Naive thymus-derived CD8-positive, alpha-beta T cell (primary cell): ENCODE results near the gene TEAD1. TPM values are rescaled to one million over a fixed set of nuclear protein-coding genes. Genes with fewer than 3 reads are reported as not detected.

ENCODE experiments used
- ATAC-seq, 2 donors: fragments of 150-1000 bp; cut with Tn5 transposase in 1 of 2; sonication (Bioruptor Pico), chemical (Tn5 transposase) in 1 of 2; 1 replicate in 1 of 2; 2 replicates in 1 of 2; pipeline ENCODE4 v1.10.0; 2021; ENCODE audit warnings: mild to moderate bottlenecking in 2 of 2, moderate library complexity in 2 of 2
- POLR2A ChIA-PET: fragments of 350-600 bp; sonication (Branson Sonifier 250); formaldehyde crosslinking; loops from one replicate; lab custom pipeline; 2021; ENCODE audit warnings: antibody characterized with exemption; lab: Charles Lee
- DNase-seq, 10 donors: peaks; one replicate each; pipeline versions ENCODE4 v3.0.0 to v3.0.0-alpha.2; 2020 to 2022
- H3K27ac Mint-ChIP-seq, 10 donors: one replicate each; pipeline ENCODE4 v1.8.0; 2020 to 2022; ENCODE audit warnings: mild to moderate bottlenecking in 10 of 10, mixed read lengths in 10 of 10, moderate library complexity in 4 of 10, inconsistent platforms in 1 of 10
- H3K27me3 Mint-ChIP-seq, 5 donors: one replicate each; pipeline ENCODE4 v1.8.0; 2021 to 2022; ENCODE audit warnings: mixed read lengths in 5 of 5
- H3K36me3 Mint-ChIP-seq, 3 donors: one replicate each; pipeline ENCODE4 v1.8.0; 2020 to 2022; ENCODE audit warnings: mixed read lengths in 3 of 3, mild to moderate bottlenecking in 2 of 3, inconsistent platforms in 1 of 3
- H3K4me1 Mint-ChIP-seq, 4 donors: one replicate each; pipeline ENCODE4 v1.8.0; 2021 to 2022; ENCODE audit warnings: mixed read lengths in 4 of 4
- H3K4me3 Mint-ChIP-seq, 10 donors: one replicate each; pipeline ENCODE4 v1.8.0; 2020 to 2022; ENCODE audit warnings: mild to moderate bottlenecking in 10 of 10, mixed read lengths in 10 of 10, moderate library complexity in 6 of 10, inconsistent platforms in 1 of 10
- H3K9me3 Mint-ChIP-seq, 9 donors: one replicate each; pipeline ENCODE4 v1.8.0; 2020 to 2022; ENCODE audit warnings: mixed read lengths in 9 of 9, mild to moderate bottlenecking in 3 of 9, inconsistent platforms in 1 of 9, moderate library complexity in 1 of 9
- polyA plus RNA-seq, 3 donors: library from polyadenylated mRNA; unstranded; fragments of 300-500 nt; fragmentation: Illumina TruSeq; gene quantifications; one replicate each; pipeline ENCODE4 v1.2.3, GENCODE V29; 2021
- total RNA-seq, 8 experiments: library from RNA in 2 of 8; stranded (reverse) in 2 of 8; gene quantifications; one replicate each; pipeline ENCODE4 v1.2.3 and lab custom pipeline; 2021 to 2026

Gene TEAD1
- total RNA-seq (not detected), polyA plus RNA-seq (not detected), total RNA-seq (lab: John Stamatoyannopoulos, UW) (0 to 1.3 (median 0.04) reads per million in 6 experiments)

DNA sequence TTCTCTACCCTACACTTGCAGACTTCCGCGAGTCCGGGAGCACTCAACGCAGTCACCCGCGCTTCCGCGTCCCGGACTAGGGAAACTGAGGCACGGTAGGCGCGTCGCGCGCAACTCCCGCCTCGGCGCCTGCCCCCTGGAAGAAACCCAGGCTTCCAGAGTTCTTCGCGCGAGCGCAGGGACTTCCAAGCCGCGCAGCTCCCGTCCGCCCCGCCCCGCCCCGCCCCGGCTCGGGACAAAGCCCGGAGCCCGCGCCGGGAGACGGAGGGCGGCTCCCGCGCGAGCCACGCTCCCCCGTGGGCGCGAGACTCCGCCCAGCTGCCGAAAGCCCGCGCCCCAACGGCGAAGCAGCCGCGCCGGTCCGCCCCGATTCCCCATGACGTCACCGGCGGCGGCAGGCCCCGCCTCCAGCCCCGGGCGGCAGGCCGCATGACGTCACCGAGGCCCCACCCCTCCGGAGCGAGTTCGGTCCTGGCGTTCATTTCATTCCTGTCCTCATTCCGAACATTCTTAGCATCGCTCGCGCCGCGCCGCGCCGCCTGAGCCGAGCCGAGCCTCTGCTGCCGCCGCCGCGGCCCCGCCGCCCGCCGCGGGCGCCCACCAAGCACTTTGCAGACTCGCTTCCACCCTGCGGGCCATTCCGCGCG is at the start of gene TEAD1:
Gene TEAD1, plus strand, starts transcription at position 498 of the 647 bp plus-strand sequence.
- Mint-ChIP-seq H3K4me1 (peaks cover 2 to 13% (median 6%) of the 10 kb centered on the region in 4 donors), H3K9me3 (peaks cover 0 to 22% (median 10%) of the 10 kb centered on the region in 9 donors), H3K4me3 (peak within 1 kb of the TSS; percentile 70 to 86 (median 83)), H3K27ac (peak within 1 kb of the TSS in 5 of 10 donors; percentile 19 to 80 (median 65)), H3K36me3 (peaks cover 0 to 13% (median 4%) of the 10 kb centered on the region in 3 donors), H3K27me3 (peaks cover 49 to 85% (median 67%) of the 10 kb centered on the region in 5 donors)
- POLR2A ChIA-PET, result no interaction called here
- peak; percentile 83 to 84 for ATAC-seq
- peak; percentile 60 to 87 (median 78) for DNase-seq

DNA sequence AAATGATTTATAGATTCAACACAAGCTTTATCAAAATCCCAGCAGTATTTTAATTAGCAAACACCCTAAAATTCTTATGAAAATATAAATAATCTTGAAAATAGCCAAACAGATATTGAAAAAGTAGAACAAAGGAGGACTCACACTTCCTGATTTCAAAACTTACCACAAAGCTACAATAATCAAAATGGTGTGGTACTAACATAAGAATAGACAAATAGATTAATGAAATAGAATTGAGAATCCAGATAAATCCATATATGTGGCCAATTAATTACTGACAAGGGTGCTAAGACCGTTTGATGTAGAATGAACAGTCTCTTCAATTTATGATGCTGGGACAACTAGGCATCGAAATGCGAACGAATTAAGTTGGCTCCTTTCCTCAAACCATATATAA is 49.6 kb upstream of the TEAD1 start:
- H3K4me1 Mint-ChIP-seq, result no peaks in the 10 kb centered on the region
- H3K36me3 Mint-ChIP-seq, result peaks cover 0 to 26% (median 3%) of the 10 kb centered on the region in 3 donors
- H3K4me3 Mint-ChIP-seq, result no peak overlapping the region
- ATAC-seq (no peak), DNase-seq (no peak)
- peaks cover 14 to 58% (median 38%) of the 10 kb centered on the region in 9 donors for H3K9me3 Mint-ChIP-seq
- H3K27me3 Mint-ChIP-seq, result peaks cover 2 to 16% (median 14%) of the 10 kb centered on the region in 5 donors
- POLR2A ChIA-PET, result no interaction called here
- no peak overlapping the region for H3K27ac Mint-ChIP-seq

GRCh38 chr11:12625438-12626071 is 48.7 kb upstream of the TEAD1 start:
- peaks cover 0 to 17% (median 9%) of the 10 kb centered on the region in 5 donors for H3K27me3 Mint-ChIP-seq
- DNase-seq (no peak), ATAC-seq (no peak)
- POLR2A ChIA-PET, result no interaction called here
- H3K9me3 Mint-ChIP-seq, result peaks cover 14 to 56% (median 37%) of the 10 kb centered on the region in 9 donors
- H3K36me3 Mint-ChIP-seq, result peaks cover 0 to 26% (median 3%) of the 10 kb centered on the region in 3 donors
- H3K4me1 Mint-ChIP-seq, result no peaks in the 10 kb centered on the region
- no peak overlapping the region for H3K4me3 Mint-ChIP-seq
- no peak overlapping the region for H3K27ac Mint-ChIP-seq

GRCh38 chr11:12626616-12627015 is 47.6 kb upstream of the TEAD1 start:
- Mint-ChIP-seq H3K9me3 (peaks cover 10 to 50% (median 31%) of the 10 kb centered on the region in 9 donors), H3K27me3 (peaks cover 0 to 22% (median 6%) of the 10 kb centered on the region in 5 donors), H3K27ac (no peak overlapping the region), H3K36me3 (peaks cover 0 to 26% (median 3%) of the 10 kb centered on the region in 3 donors), H3K4me3 (no peak overlapping the region), H3K4me1 (no peaks in the 10 kb centered on the region)
- DNase-seq (no peak), ATAC-seq (no peak)
- POLR2A ChIA-PET, result no interaction called here

- Mint-ChIP-seq H3K4me3 (no peak overlapping the region), H3K9me3 (peaks cover 6 to 33% (median 20%) of the 10 kb centered on the region in 9 donors), H3K4me1 (no peaks in the 10 kb centered on the region), H3K27me3 (peaks cover 0 to 28% (median 6%) of the 10 kb centered on the region in 5 donors), H3K36me3 (peaks cover 0 to 24% (median 1%) of the 10 kb centered on the region in 3 donors), H3K27ac (no peak overlapping the region)
- POLR2A ChIA-PET, result no interaction called here
- DNase-seq (no peak), ATAC-seq (no peak)
These were observed 45.9 kb upstream of the TEAD1 start for GRCh38 chr11:12628314-12628713.

DNA sequence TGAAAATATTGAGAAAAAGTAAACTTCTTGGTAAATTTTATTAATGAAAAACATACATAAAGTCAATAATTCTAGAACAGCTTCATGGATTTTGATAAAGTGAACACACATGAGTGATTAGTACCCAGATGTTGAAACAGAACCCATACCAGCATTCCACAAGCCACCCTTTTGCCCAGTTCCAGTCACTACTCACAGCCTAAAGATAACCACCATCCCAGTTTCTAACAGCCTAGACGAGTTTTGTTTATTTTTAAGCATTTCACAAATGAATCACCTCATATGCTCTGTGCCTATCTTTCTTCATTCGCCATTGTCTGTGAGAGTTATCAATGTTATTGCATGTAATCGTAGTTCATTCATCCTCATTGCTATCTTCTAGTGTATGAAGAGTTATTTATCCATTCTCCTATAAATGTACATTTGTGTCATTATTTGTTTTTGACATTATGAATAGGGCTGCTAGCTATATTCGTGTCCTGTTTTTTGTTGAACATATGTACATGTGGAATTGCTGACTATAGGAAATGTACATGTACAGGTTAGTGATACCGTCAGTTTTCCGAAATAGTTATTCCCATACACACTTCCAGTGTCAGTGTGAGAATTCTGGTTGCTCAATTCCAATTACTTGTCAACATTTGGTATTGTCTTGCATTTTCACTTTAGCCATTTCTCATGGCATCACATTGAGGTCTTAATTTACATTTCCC is 44.5 kb upstream of the TEAD1 start:
- no peak for DNase-seq
- H3K4me3 Mint-ChIP-seq, result no peak overlapping the region
- no peak for ATAC-seq
- POLR2A ChIA-PET, result no interaction called here
- H3K4me1 Mint-ChIP-seq, result no peaks in the 10 kb centered on the region
- H3K9me3 Mint-ChIP-seq, result peaks cover 0 to 19% (median 6%) of the 10 kb centered on the region in 9 donors
- peaks cover 0 to 28% (median 6%) of the 10 kb centered on the region in 5 donors for H3K27me3 Mint-ChIP-seq
- no peak overlapping the region for H3K27ac Mint-ChIP-seq
- H3K36me3 Mint-ChIP-seq, result peaks cover 0 to 13% (median 0%) of the 10 kb centered on the region in 3 donors

DNA sequence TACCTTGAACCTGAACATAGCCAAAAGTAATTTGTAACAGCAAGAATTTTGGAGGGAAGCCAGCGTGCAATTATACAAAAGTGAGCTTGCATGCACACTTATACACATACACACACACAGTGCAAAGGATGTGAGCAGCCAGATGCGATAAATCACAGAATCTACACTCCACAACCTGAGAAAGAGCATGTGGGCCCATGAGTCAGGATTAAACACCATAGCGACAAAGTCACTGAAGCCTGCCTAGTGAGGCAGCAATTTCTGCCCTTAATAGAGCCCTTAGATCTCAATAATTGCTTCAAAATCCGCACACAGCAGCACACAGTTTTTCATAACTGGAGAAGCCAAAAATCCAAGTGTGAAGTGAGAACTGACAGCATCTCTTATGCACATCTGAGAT is 42.6 kb upstream of the TEAD1 start:
- Mint-ChIP-seq H3K36me3 (peaks cover 0 to 6% (median 0%) of the 10 kb centered on the region in 3 donors), H3K27me3 (peaks cover 0 to 28% (median 6%) of the 10 kb centered on the region in 5 donors), H3K9me3 (peaks cover 0 to 2% (median 0%) of the 10 kb centered on the region in 9 donors), H3K4me3 (no peak overlapping the region), H3K27ac (no peak overlapping the region), H3K4me1 (no peaks in the 10 kb centered on the region)
- POLR2A ChIA-PET, result no interaction called here
- ATAC-seq, result no peak
- DNase-seq, result no peak

DNA sequence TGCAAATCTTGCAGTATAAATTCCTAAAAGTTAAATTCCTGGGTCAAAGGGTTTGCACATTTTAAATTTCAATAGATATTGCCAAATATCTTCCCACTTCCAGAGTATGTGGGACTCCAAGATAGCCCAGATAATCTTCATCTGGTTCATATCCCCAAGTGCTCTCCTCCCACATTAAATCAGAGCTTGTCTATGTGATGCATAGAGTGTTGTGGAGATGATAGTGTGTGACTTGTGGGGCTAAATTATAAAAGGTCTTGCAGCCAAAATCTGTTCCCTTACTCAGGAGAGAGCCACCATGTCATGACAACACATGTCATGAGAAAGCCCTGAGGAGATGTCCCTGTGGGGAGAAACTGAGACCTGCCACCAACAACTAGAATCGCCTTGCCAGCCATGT is 39.9 kb upstream of the TEAD1 start:
- no peaks in the 10 kb centered on the region for H3K9me3 Mint-ChIP-seq
- H3K27me3 Mint-ChIP-seq, result peaks cover 0 to 52% (median 6%) of the 10 kb centered on the region in 5 donors
- no peaks in the 10 kb centered on the region for H3K36me3 Mint-ChIP-seq
- ATAC-seq (no peak), DNase-seq (no peak)
- H3K27ac Mint-ChIP-seq, result no peak overlapping the region
- H3K4me3 Mint-ChIP-seq, result no peak overlapping the region
- POLR2A ChIA-PET, result no interaction called here
- H3K4me1 Mint-ChIP-seq, result no peaks in the 10 kb centered on the region

- ATAC-seq, result no peak
- POLR2A ChIA-PET, result no interaction called here
- H3K4me3 Mint-ChIP-seq, result no peak overlapping the region
- H3K36me3 Mint-ChIP-seq, result no peaks in the 10 kb centered on the region
- DNase-seq, result no peak
- H3K9me3 Mint-ChIP-seq, result no peaks in the 10 kb centered on the region
- no peak overlapping the region for H3K27ac Mint-ChIP-seq
- H3K4me1 Mint-ChIP-seq, result no peaks in the 10 kb centered on the region
- peaks cover 3 to 29% (median 11%) of the 10 kb centered on the region in 5 donors for H3K27me3 Mint-ChIP-seq
These were observed 37.3 kb upstream of the TEAD1 start for GRCh38 chr11:12636871-12637410.

DNA sequence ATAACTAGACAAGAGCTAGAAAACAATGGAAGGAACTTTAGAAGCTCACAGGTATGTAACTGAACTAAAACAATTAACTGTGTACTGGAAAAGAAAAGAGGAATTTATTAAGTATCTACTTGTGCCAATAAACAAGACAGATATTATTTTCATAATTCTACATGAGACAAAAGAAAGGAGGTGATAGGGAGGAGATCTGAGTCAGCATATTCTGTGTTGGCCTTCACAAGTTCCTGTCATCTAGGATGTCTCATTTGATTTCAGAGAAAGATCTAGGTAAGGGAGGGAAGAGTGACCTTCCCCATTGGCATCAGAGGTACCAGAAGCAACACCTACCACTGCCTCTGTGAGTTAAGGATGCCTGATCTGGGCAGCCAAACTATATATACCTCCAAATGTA is 34.8 kb upstream of the TEAD1 start:
- POLR2A ChIA-PET, result no interaction called here
- no peaks in the 10 kb centered on the region for H3K9me3 Mint-ChIP-seq
- no peak overlapping the region for H3K27ac Mint-ChIP-seq
- DNase-seq (no peak), ATAC-seq (no peak)
- H3K27me3 Mint-ChIP-seq, result peaks cover 7 to 26% (median 18%) of the 10 kb centered on the region in 5 donors
- H3K36me3 Mint-ChIP-seq, result peaks cover 0 to 2% (median 0%) of the 10 kb centered on the region in 3 donors
- H3K4me3 Mint-ChIP-seq, result no peak overlapping the region
- no peaks in the 10 kb centered on the region for H3K4me1 Mint-ChIP-seq

GRCh38 chr11:12640355-12640754 is 33.9 kb upstream of the TEAD1 start:
- ATAC-seq, result no peak
- POLR2A ChIA-PET, result no interaction called here
- no peaks in the 10 kb centered on the region for H3K4me1 Mint-ChIP-seq
- no peak overlapping the region for H3K4me3 Mint-ChIP-seq
- DNase-seq, result no peak
- peaks cover 7 to 26% (median 22%) of the 10 kb centered on the region in 5 donors for H3K27me3 Mint-ChIP-seq
- peaks cover 0 to 2% (median 0%) of the 10 kb centered on the region in 3 donors for H3K36me3 Mint-ChIP-seq
- no peak overlapping the region for H3K27ac Mint-ChIP-seq
- peaks cover 0 to 3% (median 0%) of the 10 kb centered on the region in 9 donors for H3K9me3 Mint-ChIP-seq
